Activated CD8-positive, alpha-beta T cell treated with anti-CD3 and anti-CD28 coated beads for 36 hours (primary cell): ENCODE data around the gene SFR1. TPM values are rescaled to one million over a fixed set of nuclear protein-coding genes. Genes with fewer than 3 reads are reported as not detected.
"Not testable (repeated sequence)": the region's sequence is repeated elsewhere in the genome, so short reads cannot be mapped to it uniquely, and the experiment has no call there.

Source experiments
- ATAC-seq: fragments of 200-7000 bp; cut with Tn5 transposase; one replicate; pipeline ENCODE4 v1.10.0; 2021; ENCODE audit warnings: mild to moderate bottlenecking, moderate library complexity
- CTCF ChIA-PET: fragments of 350-600 bp; sonication (Branson Sonifier 250); formaldehyde crosslinking; loops from one replicate; lab custom pipeline; 2021; ENCODE audit warnings: antibody characterized with exemption; lab: Charles Lee
- POLR2A ChIA-PET: fragments of 350-600 bp; sonication (Branson Sonifier 250); formaldehyde crosslinking; loops from one replicate; lab custom pipeline; 2021; ENCODE audit warnings: antibody characterized with exemption; lab: Charles Lee
- DNase-seq: peaks from one replicate; pipeline ENCODE4 v3.0.0-alpha.2; 2020
- H3K27ac Mint-ChIP-seq: one replicate; pipeline ENCODE4 v1.8.0; 2021; ENCODE audit warnings: mild to moderate bottlenecking, mixed read lengths
- H3K27me3 Mint-ChIP-seq: one replicate; pipeline ENCODE4 v1.8.0; 2021; ENCODE audit warnings: mixed read lengths
- H3K36me3 Mint-ChIP-seq: one replicate; pipeline ENCODE4 v1.8.0; 2021; ENCODE audit warnings: low read depth, mixed read lengths
- H3K4me1 Mint-ChIP-seq: one replicate; pipeline ENCODE4 v1.8.0; 2021; ENCODE audit warnings: low read depth, mixed read lengths
- H3K4me3 Mint-ChIP-seq: one replicate; pipeline ENCODE4 v1.8.0; 2021; ENCODE audit warnings: mild to moderate bottlenecking, moderate library complexity, mixed read lengths
- H3K9me3 Mint-ChIP-seq: one replicate; pipeline ENCODE4 v1.8.0; 2021; ENCODE audit warnings: mixed read lengths
- intact Hi-C: fragments of 100-400 bp; cut with micrococcal nuclease; formaldehyde crosslinking; loops from one replicate; pipeline ENCODE4 v1.10.0; 2022
- total RNA-seq, 2 experiments: library from RNA; stranded (reverse); gene quantifications; one replicate each; pipeline ENCODE4 v1.2.3, GENCODE V29; 2021
- TF ChIP-seq, protein P1 (sequence below): fragments of 200-600 bp; IDR thresholded peaks from one replicate; pipeline ENCODE4 v1.8.0; 2022; ENCODE audit warnings: antibody characterized with exemption, mild to moderate bottlenecking

The SFR1 gene
- total RNA-seq, 2 experiments from 2014 or later: 16.8 to 17.9 TPM

GRCh38 chr10:104170610-104171254 lies 48.8 kb downstream of the SFR1 start:
- Mint-ChIP-seq H3K27me3 (peaks cover 6% of the 10 kb centered on the region), H3K4me3 (no peak overlapping the region), H3K4me1 (peaks cover 16% of the 10 kb centered on the region), H3K9me3 (peaks cover 3% of the 10 kb centered on the region), H3K36me3 (no peaks in the 10 kb centered on the region), H3K27ac (no peak overlapping the region)
- TF ChIP-seq, protein P1, sequence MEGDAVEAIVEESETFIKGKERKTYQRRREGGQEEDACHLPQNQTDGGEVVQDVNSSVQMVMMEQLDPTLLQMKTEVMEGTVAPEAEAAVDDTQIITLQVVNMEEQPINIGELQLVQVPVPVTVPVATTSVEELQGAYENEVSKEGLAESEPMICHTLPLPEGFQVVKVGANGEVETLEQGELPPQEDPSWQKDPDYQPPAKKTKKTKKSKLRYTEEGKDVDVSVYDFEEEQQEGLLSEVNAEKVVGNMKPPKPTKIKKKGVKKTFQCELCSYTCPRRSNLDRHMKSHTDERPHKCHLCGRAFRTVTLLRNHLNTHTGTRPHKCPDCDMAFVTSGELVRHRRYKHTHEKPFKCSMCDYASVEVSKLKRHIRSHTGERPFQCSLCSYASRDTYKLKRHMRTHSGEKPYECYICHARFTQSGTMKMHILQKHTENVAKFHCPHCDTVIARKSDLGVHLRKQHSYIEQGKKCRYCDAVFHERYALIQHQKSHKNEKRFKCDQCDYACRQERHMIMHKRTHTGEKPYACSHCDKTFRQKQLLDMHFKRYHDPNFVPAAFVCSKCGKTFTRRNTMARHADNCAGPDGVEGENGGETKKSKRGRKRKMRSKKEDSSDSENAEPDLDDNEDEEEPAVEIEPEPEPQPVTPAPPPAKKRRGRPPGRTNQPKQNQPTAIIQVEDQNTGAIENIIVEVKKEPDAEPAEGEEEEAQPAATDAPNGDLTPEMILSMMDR: no peak
- POLR2A ChIA-PET: interaction anchor here (0.6 to 1.3 kb wide), 3 partner anchors 48 to 109 kb away, joined by 3 to 4 read pairs (median 3); partner anchors contain the start of gene SFR1
- DNase-seq (peak; percentile 4), ATAC-seq (peak; percentile 67)
- intact Hi-C loops: no loop called here
- CTCF ChIA-PET: interaction anchor here (0.9 to 1.8 kb wide), 2 partner anchors 26 to 286 kb away, joined by 3 to 5 read pairs; no protein-coding TSS in a partner anchor

DNA sequence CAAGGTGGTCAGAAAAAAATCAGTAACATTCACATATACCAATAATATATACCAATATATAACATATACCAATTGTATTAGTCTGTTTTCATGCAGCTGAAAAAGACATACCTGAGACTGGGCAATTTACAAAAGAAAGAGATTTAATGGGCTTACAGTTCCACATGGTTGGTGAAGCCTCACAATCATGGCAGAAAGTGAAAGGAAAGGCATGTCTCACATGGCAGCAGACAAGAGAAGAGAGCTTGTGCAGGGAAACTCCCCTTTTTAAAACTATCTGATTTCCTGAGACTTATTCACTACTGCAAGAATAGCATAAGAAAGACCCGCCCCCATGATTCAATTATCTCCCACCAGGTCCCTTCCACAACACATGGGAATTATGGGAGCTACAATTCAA lies 52.2 kb downstream of the SFR1 start:
- CTCF ChIA-PET, ATAC-seq, H3K27ac Mint-ChIP-seq, POLR2A ChIA-PET, H3K9me3 Mint-ChIP-seq, DNase-seq, H3K27me3 Mint-ChIP-seq, H3K4me3 Mint-ChIP-seq, H3K36me3 Mint-ChIP-seq, intact Hi-C loops: not testable (repeated sequence)
- H3K4me1 Mint-ChIP-seq: peaks cover 16% of the 10 kb centered on the region

Other genes with a start within 250 kb of the SFR1 start
- 10 to 100 TPM; 32.1 to 32.4 TPM for gene STN1, start 204.0 kb upstream of the SFR1 start, total RNA-seq
- gene SLK, start 155.0 kb upstream of the SFR1 start, total RNA-seq: 10 to 100 TPM; 17.8 to 19.2 TPM
- not detected for gene COL17A1, start 36.3 kb upstream of the SFR1 start, total RNA-seq
- gene CFAP43, start 110.2 kb downstream of the SFR1 start, total RNA-seq: under 1 TPM in 1 of 2 experiments, not detected in 1; 0.16 TPM
- gene GSTO1, start 132.7 kb downstream of the SFR1 start, total RNA-seq: 100 to 1,000 TPM; 179 to 189 TPM
- 1 to 10 TPM; 1.8 to 2.7 TPM for gene GSTO2, start 147.0 kb downstream of the SFR1 start, total RNA-seq
- 10 to 100 TPM; 18.3 to 18.9 TPM for gene ITPRIP, start 216.3 kb downstream of the SFR1 start, total RNA-seq
- under 1 TPM; 0.27 to 0.38 TPM for gene CFAP58, start 231.7 kb downstream of the SFR1 start, total RNA-seq